GM12878 (cell line): ENCODE results near the gene RNF175. TPM values are rescaled to one million over a fixed set of nuclear protein-coding genes. Genes with fewer than 3 reads are reported as not detected.

Experiments
- ATAC-seq: fragments of 200-7000 bp; cut with Tn5 transposase; 3 replicates; pipeline ENCODE4 v1.9.1; 2020; ENCODE audit warnings: mild to moderate bottlenecking, moderate library complexity
- BruUV-seq: library from RNA; stranded (reverse); fragments of 400-500 nt; replicated peaks from 2 replicates; lab custom pipeline; 2021; lab: Mats Ljungman, UMichigan
- CTCF ChIA-PET: fragments of 300-600 bp; sonication (Branson Sonifier 250); formaldehyde crosslinking; extraction: SDS; loops from one replicate; lab custom pipeline; 2021; ENCODE audit warnings: inconsistent platforms; lab: Yijun Ruan, JAX
- POLR2A ChIA-PET: fragments of 350-600 bp; formaldehyde crosslinking; extraction: SDS; loops from one replicate; lab custom pipeline; 2021; ENCODE audit warnings: inconsistent platforms; lab: Charles Lee
- RAD21 ChIA-PET: fragments of 300-600 bp; sonication (Branson Sonifier 250); formaldehyde crosslinking; loops from one replicate; lab custom pipeline; 2023; ENCODE audit warnings: antibody characterized with exemption; ENCODE audit not compliant: unreplicated experiment; lab: Charles Lee
- SMC1A ChIA-PET: fragments of 300-600 bp; sonication (Branson Sonifier 250); formaldehyde crosslinking; loops from one replicate; lab custom pipeline; 2023; ENCODE audit not compliant: unreplicated experiment, uncharacterized antibody; lab: Charles Lee
- DNase-seq: peaks from one replicate; pipeline ENCODE4 v3.0.0-alpha.2; 2011; ENCODE audit warnings: low read depth, low spot score
- FAIRE-seq: peaks from 3 replicates; lab custom pipeline; 2011; peaks lifted over from hg19 to GRCh38; lab: Jason Lieb, UNC
- H2AFZ ChIP-seq: 2 replicates; pipeline ENCODE4 v1.6.0; 2011; ENCODE audit warnings: low read depth, low read length, control low read depth; ENCODE audit not compliant: control insufficient read depth
- H3K27ac ChIP-seq: 2 replicates; pipeline ENCODE4 v1.5.1; 2011; ENCODE audit warnings: control low read depth; ENCODE audit not compliant: control insufficient read depth, insufficient read depth
- H3K27me3 ChIP-seq, 2 experiments: replicated peaks in 1 of 2; 2 replicates each; pipeline versions ENCODE4 v1.6.0 to v1.6.1; 2011; ENCODE audit warnings: low read length in 1 of 2; ENCODE audit not compliant: control insufficient read depth in 2 of 2, insufficient read depth in 2 of 2
- H3K36me3 ChIP-seq, 2 experiments: 2 replicates each; pipeline ENCODE4 v1.5.1; 2011; ENCODE audit warnings: low read length in 1 of 2; ENCODE audit not compliant: control insufficient read depth in 2 of 2, insufficient read depth in 2 of 2
- H3K4me1 ChIP-seq: 2 replicates; pipeline ENCODE4 v1.6.1; 2011; ENCODE audit warnings: mild to moderate bottlenecking, low read length, moderate library complexity, mixed read lengths; ENCODE audit not compliant: control insufficient read depth, insufficient read depth
- H3K4me2 ChIP-seq: 2 replicates; pipeline ENCODE4 v1.6.0; 2011; ENCODE audit warnings: control low read depth; ENCODE audit not compliant: control insufficient read depth, insufficient read depth
- H3K4me3 ChIP-seq: fragments of 200-600 bp; sonication (generic); 2 replicates; pipeline ENCODE4 v1.5.1; 2016
- H3K79me2 ChIP-seq: 2 replicates; pipeline ENCODE4 v1.6.0; 2011; ENCODE audit warnings: low read length; ENCODE audit not compliant: control insufficient read depth, insufficient read depth
- H3K9ac ChIP-seq: 2 replicates; pipeline ENCODE4 v1.8.0; 2011; ENCODE audit warnings: low read length, control low read depth, mixed read lengths; ENCODE audit not compliant: control insufficient read depth, insufficient read depth
- H3K9me3 ChIP-seq: replicated peaks from 3 replicates; pipeline ENCODE4 v1.5.1; 2011; ENCODE audit warnings: mild to moderate bottlenecking, low read length; ENCODE audit not compliant: control insufficient read depth, insufficient read depth
- H4K20me1 ChIP-seq: 2 replicates; pipeline ENCODE4 v1.6.0; 2011; ENCODE audit not compliant: control insufficient read depth, insufficient read depth
- ASH2L ChIP-seq: fragments of 300-600, 200-600 bp; sonication (generic); IDR thresholded peaks from 2 replicates; pipeline ENCODE4 v1.6.1; 2017; ENCODE audit warnings: low read depth, mild to moderate bottlenecking, borderline replicate concordance
- BACH1 ChIP-seq: fragments of 450-650 bp; IDR thresholded peaks from 2 replicates; pipeline ENCODE4 v1.6.1; 2017; ENCODE audit warnings: mild to moderate bottlenecking, borderline replicate concordance
- CHD2 ChIP-seq: IDR thresholded peaks from 2 replicates; pipeline ENCODE4 v1.6.1; 2011; ENCODE audit warnings: low read depth, low read length, improper control_type of control experiment, borderline replicate concordance
- DPF2 ChIP-seq: fragments of 450-650 bp; IDR thresholded peaks from 2 replicates; pipeline ENCODE4 v1.6.1; 2017; ENCODE audit warnings: mild to moderate bottlenecking
- EP300 ChIP-seq, 2 experiments: fragments of 150-350 bp in 1 of 2; IDR thresholded peaks; 2 replicates each; pipeline ENCODE4 v1.6.1; 2011 to 2012; ENCODE audit warnings: low read depth in 2 of 2, low read length in 2 of 2, borderline replicate concordance in 1 of 2, improper control_type of control experiment in 1 of 2, inconsistent platforms in 1 of 2; ENCODE audit not compliant: control insufficient read depth in 1 of 2
- FOS ChIP-seq: IDR thresholded peaks from 3 replicates; pipeline ENCODE4 v1.6.1; 2011; ENCODE audit warnings: borderline replicate concordance; ENCODE audit not compliant: insufficient read length; ENCODE audit errors: extremely low read depth
- GABPA ChIP-seq: IDR thresholded peaks from 2 replicates; pipeline ENCODE4 v1.6.1; 2014; ENCODE audit warnings: antibody characterized with exemption, low read depth, mild to moderate bottlenecking, inconsistent platforms
- KLF5 ChIP-seq: fragments of 450-650 bp; IDR thresholded peaks from 2 replicates; pipeline ENCODE4 v1.6.1; 2014; ENCODE audit warnings: mild to moderate bottlenecking; ENCODE audit not compliant: partially characterized antibody
- MAX ChIP-seq: IDR thresholded peaks from 2 replicates; pipeline ENCODE4 v1.6.1; 2012; ENCODE audit warnings: low read depth, low read length, improper control_type of control experiment
- MTA3 ChIP-seq: IDR thresholded peaks from 2 replicates; pipeline ENCODE4 v1.6.1; 2012; ENCODE audit warnings: low read length, inconsistent platforms, borderline replicate concordance
- NFYA ChIP-seq: IDR thresholded peaks from 2 replicates; pipeline ENCODE4 v1.6.1; 2011; ENCODE audit warnings: low read depth, mild to moderate bottlenecking, low read length, improper control_type of control experiment, borderline replicate concordance
- NR2F1 ChIP-seq: fragments of 450-650 bp; conservative IDR thresholded peaks from 2 replicates; pipeline ENCODE4 v1.6.1; 2017; ENCODE audit warnings: mild to moderate bottlenecking
- PAX8 ChIP-seq: fragments of 450-650 bp; IDR thresholded peaks from 2 replicates; pipeline ENCODE4 v1.6.1; 2017; ENCODE audit warnings: mild to moderate bottlenecking, moderate library complexity
- RAD51 ChIP-seq: fragments of 450-650 bp; IDR thresholded peaks from 2 replicates; pipeline ENCODE4 v1.6.1; 2016; ENCODE audit warnings: moderate library complexity, mild to moderate bottlenecking, inconsistent platforms
- RELA ChIP-seq: fragments of 450-650 bp; IDR thresholded peaks from 2 replicates; pipeline ENCODE4 v1.8.0; 2014; ENCODE audit warnings: borderline replicate concordance; ENCODE audit not compliant: partially characterized antibody
- RFX5 ChIP-seq: IDR thresholded peaks from 2 replicates; pipeline ENCODE4 v1.6.1; 2011; ENCODE audit warnings: low read depth, low read length, improper control_type of control experiment
- SIN3A ChIP-seq: IDR thresholded peaks from 2 replicates; pipeline ENCODE4 v1.6.1; 2012; ENCODE audit warnings: low read depth, low read length, improper control_type of control experiment
- SPI1 ChIP-seq: IDR thresholded peaks from 2 replicates; pipeline ENCODE4 v1.6.1; 2011; ENCODE audit warnings: low read depth, mild to moderate bottlenecking, low read length, moderate library complexity, borderline replicate concordance; ENCODE audit not compliant: insufficient read depth
- WGBS: methylation state at CpG from one replicate; pipeline ENCODE4 v1.1.6; 2016; ENCODE audit warnings: low lambda C conversion rate; ENCODE audit not compliant: insufficient replicate concordance, insufficient coverage; ENCODE audit errors: missing lambda C conversion rate; 5-methylcytosine and 5-hydroxymethylcytosine counted together
- in situ Hi-C: fragments of 300-500 bp; cut with MboI; formaldehyde crosslinking; loops from 9 replicates; pipeline ENCODE4 v1.14.3; 2018; ENCODE audit warnings: mixed read lengths
- intact Hi-C: fragments of 100-400 bp; cut with micrococcal nuclease; formaldehyde crosslinking; loops from one replicate; pipeline ENCODE4 v1.14.2; 2022; ENCODE audit not compliant: unreplicated experiment
- polyA plus RNA-seq, 11 experiments: library from polyadenylated mRNA; depleted of rRNA in 4 of 11; unstranded in 6 of 11; stranded (reverse) in 5 of 11; fragments of >200 nt; fragmentation: Nextera tagmentation in 4 of 11; fragmentation: Illumina TruSeq in 1 of 11; extraction: Ambion mirVana in 4 of 11; extraction: Trizol in 1 of 11; gene quantifications; 1 replicate in 1 of 11; 2 replicates in 10 of 11; pipeline versions ENCODE4 v1.2.1 to v1.2.3, GENCODE V29; 2011 to 2016; ENCODE audit warnings: inconsistent platforms in 2 of 11, missing spikeins in 2 of 11, low read depth in 1 of 11
- total RNA-seq, 4 experiments: library from RNA; depleted of rRNA in 3 of 4; stranded (reverse); fragments of >200 nt in 3 of 4; fragmentation: Illumina TruSeq in 1 of 4; extraction: Trizol in 1 of 4; gene quantifications; 2 replicates each; pipeline versions ENCODE4 v1.2.1 to v1.2.3, GENCODE V29; 2013 to 2021

Gene RNF175
- total and polyA plus RNA-seq, 10 of the 15 experiments (the other 5 are each of a cell fraction or from before 2014, with no cell fraction given): not detected

DNA sequence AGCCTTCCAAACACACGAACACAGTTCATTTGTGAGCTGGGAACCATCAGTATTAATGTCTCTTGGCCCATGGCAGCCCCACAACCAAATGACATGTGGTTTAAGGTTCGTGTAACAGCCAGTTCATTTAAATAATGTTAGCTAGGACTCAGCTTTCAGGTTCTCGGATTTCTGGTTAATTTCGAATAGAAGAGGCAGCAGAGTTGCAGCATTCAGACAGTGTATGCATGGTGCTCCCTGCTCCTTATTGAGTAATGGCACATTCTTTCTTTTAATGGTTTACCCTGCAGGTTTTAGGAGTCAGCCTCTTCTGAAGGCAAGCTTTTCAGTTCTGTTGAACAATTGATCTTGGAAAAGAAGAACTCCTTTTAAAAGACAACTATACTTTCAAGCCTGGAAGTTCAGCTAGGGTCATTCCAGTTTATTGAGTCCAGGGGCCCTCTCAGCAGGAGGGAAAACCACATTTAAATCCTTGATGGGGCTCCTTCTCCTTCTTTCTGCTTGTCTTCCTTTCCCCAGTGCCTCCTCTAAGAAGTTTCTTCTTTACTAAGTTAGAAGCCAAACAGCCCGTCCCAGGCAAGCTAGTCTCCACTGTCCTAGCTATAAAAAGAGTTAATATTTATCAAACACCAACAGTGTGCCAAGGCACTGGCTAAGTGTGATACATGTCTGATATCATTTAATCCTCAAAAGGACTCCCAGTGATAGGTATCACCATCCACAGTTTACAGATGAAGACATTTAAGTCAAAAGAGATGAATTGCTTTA, 5.0 kb upstream of the RNF175 start:
- Histone ChIP-seq H3K27me3 (peaks cover 0 to 2% of the 10 kb centered on the region in 2 experiments; a peak in 2 of 4 replicates), H3K4me1 (no peaks in the 10 kb centered on the region), H3K27ac (no peak overlapping the region), H3K9me3 (no peaks in the 10 kb centered on the region), H4K20me1 (no peaks in the 10 kb centered on the region), H2AFZ (no peak overlapping the region), H3K79me2 (no peaks in the 10 kb centered on the region), H3K36me3 (no peaks in the 10 kb centered on the region), H3K4me2 (no peak overlapping the region), H3K4me3 (no peak overlapping the region), H3K9ac (no peak overlapping the region)
- in situ Hi-C loops (no loop called here), intact Hi-C loops (no loop called here)
- FAIRE-seq (no peak), DNase-seq (no peak), ATAC-seq (no peak)
- BruUV-seq: no TSS peak
- ChIA-PET RAD21 (no interaction called here), POLR2A (interaction anchor here (0.6 kb wide), 1 partner anchor 198 kb away, joined by 3 read pairs; no protein-coding TSS in a partner anchor), SMC1A (interaction anchor here (0.7 to 1.2 kb wide), 2 partner anchors 12 to 15 kb away, joined by 3 to 7 read pairs; no protein-coding TSS in a partner anchor), CTCF (interaction anchor here (1.0 to 1.4 kb wide), 4 partner anchors 13 to 605 kb away, joined by 3 to 4 read pairs (median 4); no protein-coding TSS in a partner anchor)
- WGBS: 2% methylated on average over 5 of the region's 5 CpGs
- TF ChIP-seq NFYA (no peak), EP300 (IDR thresholded peaks at IDR 0.05; ENCODE audit: borderline replicate concordance in 1 of 2, control insufficient read depth in 1 of 2, low read depth in 2 of 2, low read length in 2 of 2) (no peak), CHD2 (no peak), MTA3 (no peak), FOS (no peak), MAX (no peak), BACH1 (no peak), KLF5 (no peak), RELA (no peak), PAX8 (no peak), GABPA (no peak), DPF2 (no peak), SIN3A (no peak), RFX5 (no peak), RAD51 (no peak), ASH2L (no peak), SPI1 (no peak), NR2F1 (no peak)
